ENCODE data around the gene ZNF837. TPM values are rescaled to one million over a fixed set of nuclear protein-coding genes. Genes with fewer than 3 reads are reported as not detected.

The ZNF837 gene
- polyA plus RNA-seq, 1 donor (not counting 4 experiments of a cell fraction or from before 2014, with no cell fraction given): 0.29 TPM

GRCh38 chr19:58335630-58336029, 45.2 kb downstream of the ZNF837 start:
- Histone ChIP-seq H3K36me3 (ENCODE audit: control insufficient read depth in 2 of 2, extremely low read depth in 1 of 2, insufficient read depth in 2 of 2, low read length in 2 of 2) (peaks cover 12 to 18% of the 10 kb centered on the region in 2 experiments), H3K9ac (ENCODE audit: control insufficient read depth, extremely low read depth, insufficient read depth, low read length) (no peak overlapping the region), H3K4me2 (ENCODE audit: control insufficient read depth, extremely low read depth, insufficient read depth, low read depth, low read length) (no peak overlapping the region), H3K4me1 (ENCODE audit: control insufficient read depth, extremely low read depth, insufficient read depth, low read length) (peaks cover 2% of the 10 kb centered on the region), H3K27ac (ENCODE audit: control insufficient read depth, insufficient read depth, low read length) (no peak overlapping the region), H4K20me1 (ENCODE audit: control insufficient read depth, extremely low read depth, insufficient read depth, low read length) (no peaks in the 10 kb centered on the region), H3K4me3 (ENCODE audit: control insufficient read depth in 2 of 3, extremely low read depth in 1 of 3, insufficient read depth in 2 of 3, low read depth in 1 of 3, low read length in 3 of 3) (no peak overlapping the region), H3K27me3 (ENCODE audit: control insufficient read depth, extremely low read depth, insufficient read depth, low read length) (no peaks in the 10 kb centered on the region), H3K9me1 (ENCODE audit: control insufficient read depth, extremely low read depth, insufficient read depth, low read length) (no peaks in the 10 kb centered on the region), H2AFZ (ENCODE audit: control insufficient read depth, low read length) (no peak overlapping the region), H3K9me3 (ENCODE audit: control insufficient read depth, low read depth, low read length) (peaks cover 9% of the 10 kb centered on the region), H3K79me2 (ENCODE audit: control insufficient read depth, insufficient read depth, low read length) (no peaks in the 10 kb centered on the region)
- FAIRE-seq: no peak
- TF ChIP-seq CTCF (optimal IDR thresholded peaks at IDR 0.05 in 1 of 3, IDR thresholded peaks at IDR 0.05 in 1 of 3, conservative IDR thresholded peaks at IDR 0.05 in 1 of 3; ENCODE audit: extremely low read depth in 1 of 3, insufficient read depth in 2 of 3, low read length in 3 of 3): no peak
- no peak for TF ChIP-seq EZH2 (IDR thresholded peaks at IDR 0.05; ENCODE audit: low read length)
- dilution Hi-C loops (cut with MboI; ENCODE audit: extremely low pct_ligation_motif_present, low sequenced_read_pairs): no loop called here
- DNase-seq (ENCODE audit: low read depth, low spot score): no peak

GRCh38 chr19:58334691-58335249, 46.1 kb downstream of the ZNF837 start:
- Histone ChIP-seq H3K9ac (ENCODE audit: control insufficient read depth, extremely low read depth, insufficient read depth, low read length) (no peak overlapping the region), H3K27ac (ENCODE audit: control insufficient read depth, insufficient read depth, low read length) (no peak overlapping the region), H3K9me3 (ENCODE audit: control insufficient read depth, low read depth, low read length) (peaks cover 9% of the 10 kb centered on the region), H4K20me1 (ENCODE audit: control insufficient read depth, extremely low read depth, insufficient read depth, low read length) (no peaks in the 10 kb centered on the region), H2AFZ (ENCODE audit: control insufficient read depth, low read length) (no peak overlapping the region), H3K36me3 (ENCODE audit: control insufficient read depth in 2 of 2, extremely low read depth in 1 of 2, insufficient read depth in 2 of 2, low read length in 2 of 2) (peaks cover 12 to 18% of the 10 kb centered on the region in 2 experiments), H3K79me2 (ENCODE audit: control insufficient read depth, insufficient read depth, low read length) (peaks cover under 1% of the 10 kb centered on the region), H3K4me1 (ENCODE audit: control insufficient read depth, extremely low read depth, insufficient read depth, low read length) (peaks cover 6% of the 10 kb centered on the region), H3K9me1 (ENCODE audit: control insufficient read depth, extremely low read depth, insufficient read depth, low read length) (no peaks in the 10 kb centered on the region), H3K4me3 (ENCODE audit: control insufficient read depth in 2 of 3, extremely low read depth in 1 of 3, insufficient read depth in 2 of 3, low read depth in 1 of 3, low read length in 3 of 3) (no peak overlapping the region), H3K27me3 (ENCODE audit: control insufficient read depth, extremely low read depth, insufficient read depth, low read length) (no peaks in the 10 kb centered on the region), H3K4me2 (ENCODE audit: control insufficient read depth, extremely low read depth, insufficient read depth, low read depth, low read length) (no peak overlapping the region)
- no peak for DNase-seq (ENCODE audit: low read depth, low spot score)
- dilution Hi-C loops (cut with MboI; ENCODE audit: extremely low pct_ligation_motif_present, low sequenced_read_pairs): no loop called here
- TF ChIP-seq EZH2 (IDR thresholded peaks at IDR 0.05; ENCODE audit: low read length): no peak
- TF ChIP-seq CTCF (optimal IDR thresholded peaks at IDR 0.05 in 1 of 3, IDR thresholded peaks at IDR 0.05 in 1 of 3, conservative IDR thresholded peaks at IDR 0.05 in 1 of 3; ENCODE audit: extremely low read depth in 1 of 3, insufficient read depth in 2 of 3, low read length in 3 of 3): no peak
- FAIRE-seq: no peak
